Measurements from ENCODE around the gene PLCXD1.

DNA sequence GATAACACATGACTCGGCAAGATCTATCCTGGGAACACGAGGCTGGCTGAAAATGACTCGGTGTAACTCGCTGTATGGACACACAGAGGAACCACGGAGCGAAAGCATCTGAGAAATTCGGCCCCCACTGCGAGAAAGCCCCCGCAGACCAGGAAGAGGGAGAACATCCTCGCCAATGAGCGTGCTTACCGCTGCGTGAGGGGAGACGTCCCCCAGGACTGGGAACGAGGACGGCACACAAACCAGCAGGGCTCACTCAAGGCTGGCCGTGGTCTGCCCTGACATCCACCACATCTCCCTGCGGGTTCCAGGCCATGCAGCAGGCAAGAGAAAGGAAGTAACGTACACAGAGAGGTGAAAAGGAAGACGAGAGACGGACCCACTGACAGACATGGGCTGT, 55.0 kb downstream of the PLCXD1 start:
- TF ChIP-seq, protein P1, sequence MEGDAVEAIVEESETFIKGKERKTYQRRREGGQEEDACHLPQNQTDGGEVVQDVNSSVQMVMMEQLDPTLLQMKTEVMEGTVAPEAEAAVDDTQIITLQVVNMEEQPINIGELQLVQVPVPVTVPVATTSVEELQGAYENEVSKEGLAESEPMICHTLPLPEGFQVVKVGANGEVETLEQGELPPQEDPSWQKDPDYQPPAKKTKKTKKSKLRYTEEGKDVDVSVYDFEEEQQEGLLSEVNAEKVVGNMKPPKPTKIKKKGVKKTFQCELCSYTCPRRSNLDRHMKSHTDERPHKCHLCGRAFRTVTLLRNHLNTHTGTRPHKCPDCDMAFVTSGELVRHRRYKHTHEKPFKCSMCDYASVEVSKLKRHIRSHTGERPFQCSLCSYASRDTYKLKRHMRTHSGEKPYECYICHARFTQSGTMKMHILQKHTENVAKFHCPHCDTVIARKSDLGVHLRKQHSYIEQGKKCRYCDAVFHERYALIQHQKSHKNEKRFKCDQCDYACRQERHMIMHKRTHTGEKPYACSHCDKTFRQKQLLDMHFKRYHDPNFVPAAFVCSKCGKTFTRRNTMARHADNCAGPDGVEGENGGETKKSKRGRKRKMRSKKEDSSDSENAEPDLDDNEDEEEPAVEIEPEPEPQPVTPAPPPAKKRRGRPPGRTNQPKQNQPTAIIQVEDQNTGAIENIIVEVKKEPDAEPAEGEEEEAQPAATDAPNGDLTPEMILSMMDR (IDR thresholded peaks at IDR 0.05): no peak
- no peak for TF ChIP-seq POLR2AphosphoS5 (IDR thresholded peaks at IDR 0.05)
- TF ChIP-seq POLR2A (IDR thresholded peaks at IDR 0.05): no peak

All from prostate gland (tissue), 2 donors.